WTC11 (cell line): ENCODE data around the gene PINK1.

ENCODE experiments used
- CBFB ChIP-seq: sonication (generic); formaldehyde crosslinking; IDR thresholded peaks from 2 replicates; pipeline ENCODE4 v1.8.1; 2022; ENCODE audit warnings: mild to moderate bottlenecking, low read depth, missing genetic modification reagents
- CTCF ChIP-seq: fragments of 200-600 bp; IDR thresholded peaks from 2 replicates; pipeline ENCODE4 v1.8.0; 2022; ENCODE audit warnings: antibody characterized with exemption
- ETV6 ChIP-seq: sonication (generic); formaldehyde crosslinking; IDR thresholded peaks from 2 replicates; pipeline ENCODE4 v1.8.1; 2022; ENCODE audit warnings: mild to moderate bottlenecking, missing genetic modification reagents
- MYBL2 ChIP-seq: sonication (generic); formaldehyde crosslinking; IDR thresholded peaks from 2 replicates; pipeline ENCODE4 v1.8.1; 2023; ENCODE audit warnings: mild to moderate bottlenecking, moderate library complexity, missing genetic modification reagents
- SOX15 ChIP-seq: fragments of 250-450 bp; sonication (Bioruptor Pico); IDR thresholded peaks from 2 replicates; pipeline ENCODE4 v1.9.0; 2021; ENCODE audit warnings: mild to moderate bottlenecking
- STAT6 ChIP-seq: sonication (generic); formaldehyde crosslinking; conservative IDR thresholded peaks from 2 replicates; pipeline ENCODE4 v1.8.1; 2023; ENCODE audit warnings: mild to moderate bottlenecking, low read depth, missing genetic modification reagents, moderate library complexity
- USF2 ChIP-seq: sonication (generic); formaldehyde crosslinking; IDR thresholded peaks from 2 replicates; pipeline ENCODE4 v1.8.1; 2023; ENCODE audit warnings: mild to moderate bottlenecking, missing genetic modification reagents, moderate library complexity
- TF ChIP-seq, protein P1 (sequence below): sonication (generic); formaldehyde crosslinking; IDR thresholded peaks from 2 replicates; pipeline ENCODE4 v1.8.1; 2022; ENCODE audit warnings: low read depth, missing genetic modification reagents, borderline replicate concordance

DNA sequence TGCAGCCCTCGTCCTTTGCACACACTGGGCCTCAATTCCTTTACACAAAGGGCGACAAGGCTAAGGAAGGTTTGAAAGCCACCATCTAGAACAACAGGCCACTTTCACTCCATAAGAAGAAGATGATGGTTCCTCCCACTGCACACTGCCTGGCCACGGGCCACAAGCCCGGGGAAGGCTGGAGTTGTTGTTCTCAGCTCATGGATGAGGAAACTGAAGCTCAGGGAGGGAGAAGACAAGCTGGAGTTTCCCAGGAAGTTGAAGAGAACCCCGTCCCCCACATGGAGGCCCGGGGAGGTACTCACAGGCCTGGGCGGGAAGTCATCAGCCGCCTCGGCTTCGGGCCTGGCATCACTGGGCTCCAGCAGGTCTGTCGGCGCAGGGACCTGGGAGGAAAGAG lies 52.5 kb downstream of the PINK1 start:
- TF ChIP-seq ETV6 (CRISPR knock-in tag), result no peak
- TF ChIP-seq CTCF, result no peak
- TF ChIP-seq STAT6 (CRISPR knock-in tag), result no peak
- no peak for TF ChIP-seq SOX15 (CRISPR knock-in tag)
- TF ChIP-seq CBFB, result no peak
- no peak for TF ChIP-seq MYBL2 (CRISPR knock-in tag)
- no peak for TF ChIP-seq USF2 (CRISPR knock-in tag)
- TF ChIP-seq, protein P1, sequence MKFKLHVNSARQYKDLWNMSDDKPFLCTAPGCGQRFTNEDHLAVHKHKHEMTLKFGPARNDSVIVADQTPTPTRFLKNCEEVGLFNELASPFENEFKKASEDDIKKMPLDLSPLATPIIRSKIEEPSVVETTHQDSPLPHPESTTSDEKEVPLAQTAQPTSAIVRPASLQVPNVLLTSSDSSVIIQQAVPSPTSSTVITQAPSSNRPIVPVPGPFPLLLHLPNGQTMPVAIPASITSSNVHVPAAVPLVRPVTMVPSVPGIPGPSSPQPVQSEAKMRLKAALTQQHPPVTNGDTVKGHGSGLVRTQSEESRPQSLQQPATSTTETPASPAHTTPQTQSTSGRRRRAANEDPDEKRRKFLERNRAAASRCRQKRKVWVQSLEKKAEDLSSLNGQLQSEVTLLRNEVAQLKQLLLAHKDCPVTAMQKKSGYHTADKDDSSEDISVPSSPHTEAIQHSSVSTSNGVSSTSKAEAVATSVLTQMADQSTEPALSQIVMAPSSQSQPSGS (CRISPR knock-in tag), result no peak
